ENCODE results near the gene KRTAP19-1. TPM values are rescaled to one million over a fixed set of nuclear protein-coding genes. Genes with fewer than 3 reads are reported as not detected.

KRTAP19-1 gene
- not detected in 2 replicates for total RNA-seq (2021)
- not detected for Bru-seq, nascent RNA
- BruChase-seq, experiment 1, labeled RNA remaining after a 2-hour chase, result not detected
- not detected for BruChase-seq, experiment 2, labeled RNA remaining after a 6-hour chase
- long read RNA-seq, result 0 reads

DNA sequence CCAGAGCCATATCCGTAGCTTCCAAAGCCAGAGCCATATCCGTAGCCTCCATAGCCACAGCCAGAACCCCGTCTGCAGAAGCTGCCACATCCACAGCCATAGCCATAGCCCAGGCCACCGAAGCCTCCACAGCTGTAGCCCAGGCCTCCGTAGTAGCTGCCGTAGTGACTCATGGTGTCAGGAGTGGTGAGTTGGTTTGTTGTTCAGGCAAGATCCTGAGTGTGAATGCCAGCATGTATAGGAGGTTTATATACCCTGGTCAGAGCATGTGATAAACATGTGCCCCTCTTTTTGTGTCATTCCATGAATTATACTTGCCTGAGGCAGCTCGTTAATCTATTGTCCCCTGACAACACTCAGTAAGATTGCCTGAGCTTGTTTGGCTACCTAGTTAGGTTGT lies at the start of gene KRTAP19-1:
TSS of gene KRTAP19-1 (minus strand) at position 223 of the 400 bp plus-strand sequence. CDS start at position 173, 50 bp downstream.
- H3K27me3 ChIP-seq (ENCODE audit: insufficient read depth, low read depth), result no peaks in the 10 kb centered on the region
- H3K79me2 ChIP-seq (ENCODE audit: low read depth), result no peaks in the 10 kb centered on the region
- no peak within 1 kb of the TSS for H2AFZ ChIP-seq
- no TSS peak for BruUV-seq (replicated peaks)
- ChIA-PET CTCF (no interaction called here), POLR2A (ENCODE audit: unreplicated experiment) (no interaction called here)
- H3K4me1 ChIP-seq (replicated peaks; ENCODE audit: insufficient read depth), result no peaks in the 10 kb centered on the region
- intact Hi-C loops (cut with micrococcal nuclease; ENCODE audit: unreplicated experiment), result no loop called here
- H3K4me3 ChIP-seq, result no peak within 1 kb of the TSS
- no peaks in the 10 kb centered on the region for H3F3A ChIP-seq (ENCODE audit: insufficient read depth, low read depth)
- no peak for DNase-seq
- H3K9me3 ChIP-seq (ENCODE audit: insufficient read depth, low read depth), result no peaks in the 10 kb centered on the region
- H3K9me2 ChIP-seq (ENCODE audit: insufficient read depth), result no peaks in the 10 kb centered on the region
- H3K27ac ChIP-seq, result no peak within 1 kb of the TSS
- no peaks in the 10 kb centered on the region for H3K36me3 ChIP-seq (ENCODE audit: low read depth)
- no peaks in the 10 kb centered on the region for H4K20me1 ChIP-seq (ENCODE audit: insufficient read depth)
- H3K4me2 ChIP-seq, result no peak within 1 kb of the TSS
- TF ChIP-seq EZH2 (IDR thresholded peaks at IDR 0.05; ENCODE audit: low read depth), result no peak
- TF ChIP-seq, protein P1, sequence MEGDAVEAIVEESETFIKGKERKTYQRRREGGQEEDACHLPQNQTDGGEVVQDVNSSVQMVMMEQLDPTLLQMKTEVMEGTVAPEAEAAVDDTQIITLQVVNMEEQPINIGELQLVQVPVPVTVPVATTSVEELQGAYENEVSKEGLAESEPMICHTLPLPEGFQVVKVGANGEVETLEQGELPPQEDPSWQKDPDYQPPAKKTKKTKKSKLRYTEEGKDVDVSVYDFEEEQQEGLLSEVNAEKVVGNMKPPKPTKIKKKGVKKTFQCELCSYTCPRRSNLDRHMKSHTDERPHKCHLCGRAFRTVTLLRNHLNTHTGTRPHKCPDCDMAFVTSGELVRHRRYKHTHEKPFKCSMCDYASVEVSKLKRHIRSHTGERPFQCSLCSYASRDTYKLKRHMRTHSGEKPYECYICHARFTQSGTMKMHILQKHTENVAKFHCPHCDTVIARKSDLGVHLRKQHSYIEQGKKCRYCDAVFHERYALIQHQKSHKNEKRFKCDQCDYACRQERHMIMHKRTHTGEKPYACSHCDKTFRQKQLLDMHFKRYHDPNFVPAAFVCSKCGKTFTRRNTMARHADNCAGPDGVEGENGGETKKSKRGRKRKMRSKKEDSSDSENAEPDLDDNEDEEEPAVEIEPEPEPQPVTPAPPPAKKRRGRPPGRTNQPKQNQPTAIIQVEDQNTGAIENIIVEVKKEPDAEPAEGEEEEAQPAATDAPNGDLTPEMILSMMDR (conservative IDR thresholded peaks at IDR 0.05), result no peak

DNA sequence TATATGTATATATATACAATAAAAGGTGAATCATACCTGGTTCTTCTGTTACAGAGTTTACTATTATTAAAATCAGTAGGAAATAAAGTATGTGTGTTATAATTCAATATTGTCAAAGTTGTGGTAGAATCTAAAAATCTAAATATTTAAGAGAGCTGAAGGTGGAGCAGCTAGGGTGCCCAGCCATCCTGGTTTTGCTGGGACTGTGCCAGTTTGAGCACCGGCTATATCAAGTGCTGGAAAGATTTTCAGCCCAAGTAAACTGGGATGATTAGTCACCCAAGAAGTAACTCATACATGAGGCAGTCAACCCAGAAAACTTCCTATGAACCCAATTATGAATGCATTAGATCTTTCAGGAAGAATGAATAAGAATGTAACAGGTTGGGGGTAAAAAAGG lies 38.7 kb upstream of the KRTAP19-1 start:
- H3K27me3 ChIP-seq (ENCODE audit: insufficient read depth, low read depth), result no peaks in the 10 kb centered on the region
- no peaks in the 10 kb centered on the region for H3K36me3 ChIP-seq (ENCODE audit: low read depth)
- no peak overlapping the region for H2AFZ ChIP-seq
- no peaks in the 10 kb centered on the region for H3K79me2 ChIP-seq (ENCODE audit: low read depth)
- intact Hi-C loops (cut with micrococcal nuclease; ENCODE audit: unreplicated experiment), result no loop called here
- H3K4me3 ChIP-seq, result no peak overlapping the region
- no peaks in the 10 kb centered on the region for H3K9me2 ChIP-seq (ENCODE audit: insufficient read depth)
- H3K9me3 ChIP-seq (ENCODE audit: insufficient read depth, low read depth), result no peaks in the 10 kb centered on the region
- no peak for DNase-seq
- no peak for TF ChIP-seq EZH2 (IDR thresholded peaks at IDR 0.05; ENCODE audit: low read depth)
- TF ChIP-seq, protein P1 (conservative IDR thresholded peaks at IDR 0.05), result no peak
- BruUV-seq (replicated peaks), result no TSS peak
- no peaks in the 10 kb centered on the region for H3K4me1 ChIP-seq (replicated peaks; ENCODE audit: insufficient read depth)
- POLR2A ChIA-PET (ENCODE audit: unreplicated experiment), result no interaction called here
- no peak overlapping the region for H3K27ac ChIP-seq
- no peak overlapping the region for H3K4me2 ChIP-seq
- H3F3A ChIP-seq (ENCODE audit: insufficient read depth, low read depth), result no peaks in the 10 kb centered on the region
- CTCF ChIA-PET, result no interaction called here
- H4K20me1 ChIP-seq (ENCODE audit: insufficient read depth), result no peaks in the 10 kb centered on the region

DNA sequence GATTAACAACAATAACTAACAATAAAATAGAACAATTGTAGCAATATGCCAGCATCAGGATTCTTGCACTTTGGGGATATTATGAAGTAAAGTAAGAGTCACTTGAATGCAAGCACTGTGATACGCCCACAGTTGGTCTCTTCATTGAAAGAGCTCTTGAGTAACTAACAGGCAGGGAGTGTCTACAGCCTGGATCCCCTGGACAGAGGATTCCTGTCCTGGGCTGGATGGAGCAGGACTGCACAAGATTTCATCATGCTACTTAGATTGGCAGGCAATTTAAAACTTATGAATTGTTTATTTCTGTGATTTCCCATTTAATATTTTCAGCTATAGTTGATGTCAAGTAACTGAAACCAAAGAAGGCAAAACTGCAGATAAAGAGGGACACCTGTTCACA lies 35.5 kb upstream of the KRTAP19-1 start:
- Histone ChIP-seq H3K36me3 (ENCODE audit: low read depth) (no peaks in the 10 kb centered on the region), H3K4me2 (no peak overlapping the region), H3K9me2 (ENCODE audit: insufficient read depth) (no peaks in the 10 kb centered on the region), H4K20me1 (ENCODE audit: insufficient read depth) (no peaks in the 10 kb centered on the region), H3K27ac (no peak overlapping the region), H3K9me3 (ENCODE audit: insufficient read depth, low read depth) (no peaks in the 10 kb centered on the region), H2AFZ (no peak overlapping the region), H3K4me3 (no peak overlapping the region), H3F3A (ENCODE audit: insufficient read depth, low read depth) (no peaks in the 10 kb centered on the region), H3K4me1 (replicated peaks; ENCODE audit: insufficient read depth) (no peaks in the 10 kb centered on the region), H3K79me2 (ENCODE audit: low read depth) (no peaks in the 10 kb centered on the region), H3K27me3 (ENCODE audit: insufficient read depth, low read depth) (no peaks in the 10 kb centered on the region)
- TF ChIP-seq, protein P1 (conservative IDR thresholded peaks at IDR 0.05), result no peak
- TF ChIP-seq EZH2 (IDR thresholded peaks at IDR 0.05; ENCODE audit: low read depth), result no peak
- ChIA-PET POLR2A (ENCODE audit: unreplicated experiment) (no interaction called here), CTCF (no interaction called here)
- BruUV-seq (replicated peaks), result no TSS peak
- intact Hi-C loops (cut with micrococcal nuclease; ENCODE audit: unreplicated experiment), result no loop called here
- DNase-seq, result no peak

All from PC-9 (cell line).